Nephron progenitor cell (in vitro differentiated cells): ENCODE measurements around the gene TRIM62.

Experiments used
- DNase-seq: peaks from one replicate; pipeline ENCODE4 v3.0.0; 2021
- H3K27ac Mint-ChIP-seq: 2 replicates; pipeline ENCODE4 v1.8.0; 2021; ENCODE audit warnings: mild to moderate bottlenecking, moderate library complexity, mixed read lengths
- H3K27me3 Mint-ChIP-seq: 2 replicates; pipeline ENCODE4 v1.8.0; 2021; ENCODE audit warnings: mild to moderate bottlenecking, low read depth, mixed read lengths; ENCODE audit not compliant: poor library complexity
- H3K36me3 Mint-ChIP-seq: 2 replicates; pipeline ENCODE4 v1.8.0; 2021; ENCODE audit warnings: low read depth, mixed read lengths
- H3K4me1 Mint-ChIP-seq: 2 replicates; pipeline ENCODE4 v1.8.0; 2021; ENCODE audit warnings: mixed read lengths
- H3K4me3 Mint-ChIP-seq: 2 replicates; pipeline ENCODE4 v1.8.0; 2021; ENCODE audit warnings: mild to moderate bottlenecking, moderate library complexity, mixed read lengths
- H3K9me3 Mint-ChIP-seq: 2 replicates; pipeline ENCODE4 v1.8.0; 2021; ENCODE audit warnings: mild to moderate bottlenecking, moderate library complexity, mixed read lengths
- TF ChIP-seq, protein P1 (sequence below): fragments of 200-600 bp; sonication (generic); IDR thresholded peaks from 2 replicates; pipeline ENCODE4 v1.5.0; 2021; ENCODE audit warnings: antibody characterized with exemption

The TRIM62 gene

DNA sequence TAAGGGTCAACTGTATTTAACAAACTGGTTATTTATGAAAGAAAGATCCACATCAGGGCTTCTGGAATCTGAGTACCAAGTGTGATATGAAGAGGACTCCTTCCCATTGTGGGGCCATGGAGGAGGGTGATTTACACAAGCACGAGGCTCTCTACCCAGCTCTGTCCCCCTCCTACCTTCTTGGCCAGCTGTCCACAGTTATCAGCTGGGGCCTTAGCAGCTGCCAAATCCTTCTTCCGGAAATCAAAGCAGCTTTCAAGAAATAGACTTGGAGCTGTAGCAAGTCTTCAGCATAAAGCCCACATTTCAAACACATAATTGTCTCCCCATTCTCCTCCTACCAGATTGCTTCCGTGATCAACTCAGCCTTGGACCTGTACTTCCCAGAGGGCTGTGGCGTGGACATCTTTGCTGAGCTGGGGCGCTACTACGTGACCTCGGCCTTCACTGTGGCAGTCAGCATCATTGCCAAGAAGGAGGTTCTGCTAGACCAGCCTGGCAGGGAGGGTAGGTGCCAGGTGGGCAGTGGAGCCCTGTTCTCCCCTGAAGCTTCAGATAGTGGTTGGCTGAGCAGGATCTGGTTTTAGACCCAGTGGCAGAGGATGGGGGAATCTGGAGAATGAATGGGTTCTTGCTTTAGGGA lies 85.4 kb downstream of the TRIM62 start:
- Mint-ChIP-seq H3K9me3 (no peaks in the 10 kb centered on the region), H3K36me3 (peaks cover 13% of the 10 kb centered on the region), H3K4me3 (no peak overlapping the region), H3K27me3 (no peaks in the 10 kb centered on the region), H3K4me1 (peaks cover 31% of the 10 kb centered on the region), H3K27ac (no peak overlapping the region)
- TF ChIP-seq, protein P1, sequence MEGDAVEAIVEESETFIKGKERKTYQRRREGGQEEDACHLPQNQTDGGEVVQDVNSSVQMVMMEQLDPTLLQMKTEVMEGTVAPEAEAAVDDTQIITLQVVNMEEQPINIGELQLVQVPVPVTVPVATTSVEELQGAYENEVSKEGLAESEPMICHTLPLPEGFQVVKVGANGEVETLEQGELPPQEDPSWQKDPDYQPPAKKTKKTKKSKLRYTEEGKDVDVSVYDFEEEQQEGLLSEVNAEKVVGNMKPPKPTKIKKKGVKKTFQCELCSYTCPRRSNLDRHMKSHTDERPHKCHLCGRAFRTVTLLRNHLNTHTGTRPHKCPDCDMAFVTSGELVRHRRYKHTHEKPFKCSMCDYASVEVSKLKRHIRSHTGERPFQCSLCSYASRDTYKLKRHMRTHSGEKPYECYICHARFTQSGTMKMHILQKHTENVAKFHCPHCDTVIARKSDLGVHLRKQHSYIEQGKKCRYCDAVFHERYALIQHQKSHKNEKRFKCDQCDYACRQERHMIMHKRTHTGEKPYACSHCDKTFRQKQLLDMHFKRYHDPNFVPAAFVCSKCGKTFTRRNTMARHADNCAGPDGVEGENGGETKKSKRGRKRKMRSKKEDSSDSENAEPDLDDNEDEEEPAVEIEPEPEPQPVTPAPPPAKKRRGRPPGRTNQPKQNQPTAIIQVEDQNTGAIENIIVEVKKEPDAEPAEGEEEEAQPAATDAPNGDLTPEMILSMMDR, result no peak
- DNase-seq, result no peak
